GM10266 (cell line): ENCODE results near the gene MAPT.

ENCODE experiments used
- DNase-seq: peaks from one replicate; pipeline ENCODE4 v3.0.0; 2012; ENCODE audit errors: extremely low spot score
- CTCF ChIP-seq: IDR thresholded peaks from 2 replicates; pipeline ENCODE4 v1.5.1; 2012; ENCODE audit warnings: mild to moderate bottlenecking, low read depth; ENCODE audit not compliant: control insufficient read depth, insufficient read depth; ENCODE audit errors: missing control alignments

The MAPT gene

GRCh38 chr17:46072998-46073397, 178.6 kb downstream of the MAPT start:
- DNase-seq: no peak
- TF ChIP-seq CTCF: no peak

GRCh38 chr17:46074540-46074939, 180.2 kb downstream of the MAPT start:
- no peak for DNase-seq
- no peak for TF ChIP-seq CTCF
